ENCODE measurements around the gene METTL5.
A peak's percentile ranks its signal among the peaks of the same experiment; 100 is the strongest.
"Not testable (repeated sequence)": the region's sequence is repeated elsewhere in the genome, so short reads cannot be mapped to it uniquely, and the experiment has no call there.

Gene METTL5

DNA sequence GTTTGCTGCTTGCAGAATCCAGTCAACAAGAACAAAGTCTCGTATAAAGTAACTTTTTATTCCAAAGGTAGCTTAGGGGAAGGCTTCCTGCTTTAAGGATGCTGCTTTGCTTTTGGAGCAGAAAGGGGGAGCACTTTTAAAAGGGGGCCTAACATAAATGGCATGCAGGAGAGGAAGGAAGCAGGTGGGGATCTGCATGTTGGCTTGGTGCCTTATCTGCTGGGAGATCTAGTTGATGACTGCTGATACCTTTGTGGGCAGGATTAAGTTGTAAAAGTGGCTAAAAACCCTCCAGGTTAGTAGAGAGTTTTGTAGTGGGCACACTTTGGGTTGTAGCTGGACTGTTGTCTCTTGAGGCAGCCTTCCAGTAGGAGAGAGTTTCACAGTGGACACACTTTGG, 25.0 kb upstream of the METTL5 start:
- Histone ChIP-seq H3K4me3 (ENCODE audit: low read length) (no peak overlapping the region), H3K36me3 (ENCODE audit: insufficient read depth, low read length) (peaks cover 7% of the 10 kb centered on the region), H3K4me1 (ENCODE audit: insufficient read depth, low read length) (no peaks in the 10 kb centered on the region), H3K27me3 (ENCODE audit: insufficient read depth, low read length) (no peaks in the 10 kb centered on the region), H3K9me3 (ENCODE audit: low read length) (peaks cover 2% of the 10 kb centered on the region), H2AFZ (ENCODE audit: low read depth, low read length) (no peak overlapping the region)

DNA sequence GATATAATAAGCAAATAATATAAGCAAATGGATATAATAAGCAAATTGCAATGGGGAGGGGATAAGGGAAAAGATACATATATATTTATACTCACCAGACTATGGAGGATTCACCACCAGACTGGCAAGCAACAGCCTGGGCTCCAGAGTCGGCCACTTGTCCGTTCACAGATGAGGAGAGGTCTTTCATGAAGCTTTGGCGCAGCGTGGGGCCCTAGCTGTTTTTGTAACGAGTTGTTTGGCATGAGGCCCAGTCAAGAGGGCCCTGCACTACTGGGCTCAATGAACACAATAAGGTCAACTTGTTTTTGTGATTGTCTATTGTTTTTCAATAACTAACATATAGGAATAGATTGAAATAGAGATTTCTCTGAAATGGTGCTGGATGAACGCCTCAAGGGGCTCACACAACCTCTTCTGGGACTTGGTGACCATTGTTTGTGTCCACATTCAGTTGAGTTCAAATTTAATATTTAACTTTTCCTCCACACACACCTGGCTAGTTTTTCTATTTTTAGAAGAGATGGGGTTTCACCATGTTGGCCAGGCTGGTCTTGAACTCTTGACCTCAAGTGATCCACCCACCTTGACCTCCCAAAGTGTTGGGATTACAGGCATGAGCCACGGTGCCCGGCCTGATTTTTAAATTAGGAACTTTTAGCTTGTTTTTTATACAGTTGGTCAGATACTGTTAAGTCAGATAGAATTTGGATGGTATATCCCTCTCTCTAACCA, 24.4 kb upstream of the METTL5 start:
- not testable (repeated sequence) for H3K4me3 ChIP-seq (ENCODE audit: low read length); H3K9me3 ChIP-seq (ENCODE audit: low read length); H2AFZ ChIP-seq (ENCODE audit: low read depth, low read length); H3K27me3 ChIP-seq (ENCODE audit: insufficient read depth, low read length); H3K36me3 ChIP-seq (ENCODE audit: insufficient read depth, low read length); H3K4me1 ChIP-seq (ENCODE audit: insufficient read depth, low read length)

DNA sequence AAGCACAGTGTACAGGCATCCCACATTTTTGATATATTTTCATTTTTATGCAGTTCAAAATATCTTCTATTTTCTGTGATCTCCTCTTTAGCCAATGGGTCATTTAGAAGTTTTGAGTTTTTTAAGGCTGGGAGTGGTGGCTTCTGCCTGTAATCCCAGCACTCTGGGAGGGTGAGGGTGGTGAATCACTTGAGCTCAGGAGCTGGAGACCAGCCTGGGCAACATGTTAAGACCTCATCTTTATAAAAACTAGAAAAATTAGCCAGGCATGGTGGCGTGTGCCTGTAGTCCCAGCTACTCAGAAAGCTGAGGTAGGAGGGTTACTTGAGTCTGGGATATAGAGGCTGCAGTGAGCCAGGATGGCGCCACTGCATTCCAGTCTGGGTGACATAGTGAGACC, 20.3 kb upstream of the METTL5 start:
- H3K4me3 ChIP-seq (ENCODE audit: low read length), result no peak overlapping the region
- no peaks in the 10 kb centered on the region for H3K4me1 ChIP-seq (ENCODE audit: insufficient read depth, low read length)
- no peak overlapping the region for H2AFZ ChIP-seq (ENCODE audit: low read depth, low read length)
- peaks cover 5% of the 10 kb centered on the region for H3K9me3 ChIP-seq (ENCODE audit: low read length)
- peaks cover 7% of the 10 kb centered on the region for H3K36me3 ChIP-seq (ENCODE audit: insufficient read depth, low read length)
- no peaks in the 10 kb centered on the region for H3K27me3 ChIP-seq (ENCODE audit: insufficient read depth, low read length)

DNA sequence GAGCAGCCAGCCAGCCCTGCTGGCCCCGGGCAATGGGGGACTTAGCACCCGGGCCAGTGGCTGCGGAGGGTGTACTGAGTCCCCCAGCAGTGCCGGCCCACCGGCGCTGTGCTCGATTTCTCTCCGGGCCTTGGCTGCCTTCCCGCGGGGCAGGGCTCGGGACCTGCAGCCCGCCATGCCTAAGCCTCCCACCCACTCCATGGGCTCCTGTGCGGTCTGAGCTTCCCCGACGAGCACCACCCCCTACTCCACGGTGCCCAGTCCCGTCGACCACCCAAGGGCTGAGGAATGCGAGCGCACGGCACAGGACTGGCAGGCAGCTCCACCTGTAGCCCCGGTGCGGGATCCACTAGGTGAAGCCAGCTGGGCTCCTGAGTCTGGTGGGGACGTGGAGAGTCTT, 16.9 kb upstream of the METTL5 start:
- not testable (repeated sequence) for H3K36me3 ChIP-seq (ENCODE audit: insufficient read depth, low read length); H3K4me3 ChIP-seq (ENCODE audit: low read length); H2AFZ ChIP-seq (ENCODE audit: low read depth, low read length)

DNA sequence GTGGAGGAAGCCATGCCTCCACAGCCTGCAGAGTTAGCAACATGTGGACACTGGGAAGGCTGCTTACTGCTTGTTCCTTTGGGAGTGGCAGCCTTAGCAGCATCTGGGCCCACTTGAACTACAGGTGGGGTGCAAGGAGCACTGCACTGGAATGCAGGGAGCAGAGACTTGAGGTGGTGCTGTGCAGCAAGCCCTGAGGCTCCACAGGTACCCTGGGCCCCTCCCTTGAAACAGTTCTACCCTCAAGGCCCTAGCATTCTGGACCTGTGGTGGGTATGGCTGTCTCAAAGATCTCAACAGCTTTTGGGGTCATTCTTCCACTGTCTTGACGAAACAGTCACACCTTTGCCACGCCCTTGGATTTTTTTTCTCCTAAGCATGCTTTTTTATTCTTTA, 16.0 kb upstream of the METTL5 start:
- Histone ChIP-seq H3K9me3 (ENCODE audit: low read length) (peaks cover 3% of the 10 kb centered on the region), H3K4me3 (ENCODE audit: low read length) (no peak overlapping the region), H3K27me3 (ENCODE audit: insufficient read depth, low read length) (no peaks in the 10 kb centered on the region), H3K4me1 (ENCODE audit: insufficient read depth, low read length) (no peaks in the 10 kb centered on the region), H3K36me3 (ENCODE audit: insufficient read depth, low read length) (peaks cover 4% of the 10 kb centered on the region), H2AFZ (ENCODE audit: low read depth, low read length) (no peak overlapping the region)

More for the DNA sequence above, 16.9 kb upstream of the METTL5 start:
- H3K4me1 ChIP-seq (ENCODE audit: insufficient read depth, low read length); H3K9me3 ChIP-seq (ENCODE audit: low read length); H3K27me3 ChIP-seq (ENCODE audit: insufficient read depth, low read length): not testable (repeated sequence)

DNA sequence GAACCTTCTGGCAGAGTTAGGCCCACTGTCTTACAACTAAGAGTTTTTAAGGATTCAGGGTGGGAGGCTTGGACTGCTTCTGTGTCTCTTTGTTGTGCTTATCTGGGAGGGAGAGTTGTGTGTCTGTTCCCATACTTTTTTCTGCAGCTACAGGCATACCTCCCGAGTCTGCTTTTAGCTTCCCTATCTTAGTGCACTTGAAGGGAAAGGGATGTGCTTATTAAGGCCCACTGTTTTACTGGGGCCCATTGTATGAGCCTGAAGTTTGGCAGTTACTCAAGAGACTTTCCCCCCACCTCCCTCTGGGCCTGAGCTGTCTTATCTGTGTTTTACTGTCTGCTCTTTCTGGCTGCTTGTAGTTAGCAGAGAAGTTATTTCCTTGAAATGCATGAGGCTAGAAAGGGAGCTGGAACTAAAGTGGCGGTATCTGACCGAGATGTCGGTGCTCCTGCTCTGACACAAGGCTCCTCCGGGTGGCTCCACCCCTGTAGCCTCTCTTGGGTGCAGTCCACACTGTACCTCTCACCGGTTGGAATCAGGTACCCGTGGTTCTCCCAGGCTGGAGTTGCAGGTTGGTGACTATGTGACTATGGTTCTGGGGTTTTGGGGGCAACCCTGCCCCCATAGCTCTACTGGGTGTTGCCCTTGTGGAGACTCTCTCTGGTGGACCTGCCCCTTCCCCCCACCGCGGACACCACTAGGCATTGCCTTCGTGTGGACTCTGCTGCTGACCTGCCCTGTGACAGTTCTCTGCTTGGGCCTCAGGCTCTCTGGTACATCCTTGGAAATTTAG, 15.4 kb upstream of the METTL5 start:
- Histone ChIP-seq H2AFZ (ENCODE audit: low read depth, low read length) (no peak overlapping the region), H3K4me3 (ENCODE audit: low read length) (no peak overlapping the region), H3K27me3 (ENCODE audit: insufficient read depth, low read length) (no peaks in the 10 kb centered on the region), H3K9me3 (ENCODE audit: low read length) (peaks cover 3% of the 10 kb centered on the region), H3K36me3 (ENCODE audit: insufficient read depth, low read length) (peaks cover 4% of the 10 kb centered on the region), H3K4me1 (ENCODE audit: insufficient read depth, low read length) (no peaks in the 10 kb centered on the region)

DNA sequence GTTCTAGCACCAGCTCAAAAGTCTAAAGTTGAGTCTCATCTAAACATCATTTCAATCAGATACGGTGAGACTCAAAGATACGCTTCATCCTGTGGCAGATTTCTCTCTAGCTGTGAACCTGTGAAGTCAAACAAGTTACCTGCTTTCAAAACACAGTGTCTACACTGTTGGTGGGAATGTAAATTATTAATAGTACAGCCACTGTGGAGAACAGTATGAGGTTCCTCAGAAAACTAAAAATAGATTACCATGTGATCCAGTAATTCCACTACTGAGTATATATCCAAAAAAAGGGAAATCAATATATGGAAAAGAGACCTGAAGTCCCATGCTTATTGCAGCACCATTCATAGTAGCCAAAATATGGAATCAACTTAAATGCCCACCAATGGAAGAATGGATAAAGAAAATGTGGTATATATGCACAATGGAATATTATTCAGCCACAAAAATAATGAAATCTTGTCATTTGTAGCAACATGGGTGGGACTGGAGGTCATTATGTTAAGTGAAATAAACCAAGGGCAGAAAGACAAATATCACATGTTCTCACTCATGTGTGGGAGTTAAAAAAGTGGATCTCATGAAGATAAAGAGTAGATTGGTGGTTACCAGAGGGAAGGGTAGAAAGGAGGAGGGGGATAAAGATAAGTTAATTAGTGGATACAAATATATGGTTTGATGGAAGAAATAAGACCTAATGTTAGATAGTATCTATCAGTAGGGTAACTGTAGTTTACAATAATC, 14.2 kb upstream of the METTL5 start:
- H3K36me3 ChIP-seq (ENCODE audit: insufficient read depth, low read length), result peaks cover 2% of the 10 kb centered on the region
- no peak overlapping the region for H2AFZ ChIP-seq (ENCODE audit: low read depth, low read length)
- no peaks in the 10 kb centered on the region for H3K27me3 ChIP-seq (ENCODE audit: insufficient read depth, low read length)
- peaks cover 3% of the 10 kb centered on the region for H3K9me3 ChIP-seq (ENCODE audit: low read length)
- H3K4me3 ChIP-seq (ENCODE audit: low read length), result no peak overlapping the region
- H3K4me1 ChIP-seq (ENCODE audit: insufficient read depth, low read length), result no peaks in the 10 kb centered on the region

DNA sequence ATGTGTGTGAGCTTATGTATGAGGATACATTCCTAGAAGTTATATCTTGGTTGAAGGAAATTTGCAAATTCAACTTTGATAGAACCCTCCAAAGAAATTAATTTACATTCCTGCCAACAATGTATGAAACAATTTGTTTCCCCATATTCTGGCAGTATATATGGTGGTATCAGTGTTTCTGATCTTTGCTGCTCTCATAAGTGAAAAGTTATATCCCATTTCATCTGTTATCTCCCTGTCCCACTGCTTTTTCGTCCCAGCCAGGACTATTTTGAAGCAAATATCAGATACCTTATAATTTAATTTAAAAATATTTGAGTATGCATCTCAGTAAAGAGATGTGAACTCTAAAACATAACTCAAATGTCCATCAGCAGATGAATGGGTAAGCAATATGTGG, 9.7 kb upstream of the METTL5 start:
- no peaks in the 10 kb centered on the region for H3K27me3 ChIP-seq (ENCODE audit: insufficient read depth, low read length)
- H3K36me3 ChIP-seq (ENCODE audit: insufficient read depth, low read length), result peaks cover 9% of the 10 kb centered on the region
- no peak overlapping the region for H3K4me3 ChIP-seq (ENCODE audit: low read length)
- H3K4me1 ChIP-seq (ENCODE audit: insufficient read depth, low read length), result no peaks in the 10 kb centered on the region
- no peak overlapping the region for H2AFZ ChIP-seq (ENCODE audit: low read depth, low read length)
- H3K9me3 ChIP-seq (ENCODE audit: low read length), result no peaks in the 10 kb centered on the region

DNA sequence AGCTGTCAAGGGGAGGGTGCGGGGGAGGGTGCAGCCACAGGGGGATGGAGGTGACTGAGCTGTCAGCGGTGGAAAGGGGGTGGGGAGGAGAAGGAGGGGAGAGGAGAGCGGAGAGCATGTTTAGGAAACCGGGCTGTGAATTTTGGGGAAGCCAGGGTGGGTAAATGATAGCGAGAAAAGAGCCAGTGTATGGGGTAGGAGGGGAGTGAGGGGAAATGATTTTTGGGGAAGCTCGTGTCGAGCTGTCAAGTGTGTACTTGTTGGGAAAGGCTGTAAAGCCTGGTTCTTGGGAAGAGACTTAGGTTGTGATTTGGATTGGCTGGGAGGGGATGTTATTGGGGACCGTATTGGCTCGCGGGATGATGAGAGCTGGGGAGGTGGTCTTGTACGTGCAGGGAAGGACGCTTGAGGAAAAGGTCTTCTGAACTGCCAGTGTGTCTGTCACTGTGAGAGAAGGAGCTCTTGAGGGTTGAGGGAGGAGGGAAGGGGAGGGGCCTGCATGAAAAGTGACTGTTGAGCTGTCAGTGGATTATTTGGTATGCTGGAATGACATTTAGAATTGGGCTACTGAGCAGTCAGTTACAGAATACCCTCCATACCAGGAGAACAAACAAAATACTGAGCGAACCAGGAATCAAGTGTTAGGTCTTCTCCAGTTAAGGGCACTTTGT, 3.6 kb upstream of the METTL5 start:
- peaks cover 9% of the 10 kb centered on the region for H3K36me3 ChIP-seq (ENCODE audit: insufficient read depth, low read length)

DNA sequence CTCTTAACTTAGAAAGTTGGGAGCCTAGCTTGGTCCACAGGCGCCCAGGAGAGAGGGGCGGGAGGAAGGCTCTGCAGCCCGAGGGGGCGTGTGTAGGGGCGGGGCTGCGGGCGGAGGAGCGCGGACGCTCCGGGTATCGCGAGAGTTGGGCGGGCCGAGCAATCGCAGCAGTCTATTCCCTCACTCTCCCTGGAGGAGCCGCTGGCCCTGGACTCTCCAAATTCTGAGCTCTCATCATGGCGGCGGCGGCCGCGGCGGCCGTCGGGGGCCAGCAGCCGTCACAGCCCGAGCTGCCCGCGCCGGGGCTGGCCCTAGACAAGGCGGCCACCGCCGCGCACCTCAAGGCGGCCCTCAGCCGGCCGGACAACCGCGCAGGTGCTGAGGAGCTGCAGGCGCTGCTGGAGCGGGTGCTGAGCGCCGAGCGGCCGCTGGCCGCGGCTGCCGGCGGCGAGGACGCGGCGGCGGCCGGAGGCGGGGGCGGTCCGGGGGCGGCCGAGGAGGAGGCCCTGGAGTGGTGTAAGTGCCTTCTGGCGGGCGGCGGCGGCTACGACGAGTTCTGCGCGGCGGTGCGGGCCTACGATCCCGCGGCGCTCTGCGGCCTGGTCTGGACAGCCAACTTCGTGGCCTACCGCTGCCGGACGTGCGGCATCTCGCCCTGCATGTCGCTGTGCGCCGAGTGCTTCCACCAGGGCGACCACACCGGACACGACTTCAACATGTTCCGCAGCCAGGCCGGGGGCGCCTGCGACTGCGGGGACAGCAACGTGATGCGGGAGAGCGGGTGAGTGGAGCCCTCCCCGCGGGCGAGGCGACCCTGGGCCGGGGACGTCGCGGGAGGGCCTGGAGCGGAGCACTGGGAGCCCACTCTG, 2.8 kb upstream of the METTL5 start, which contains the start of gene UBR3:
TSS of gene UBR3 (plus strand) at position 183 of the 869 bp plus-strand sequence. CDS start at position 237, 54 bp downstream.
- Histone ChIP-seq H3K27me3 (ENCODE audit: insufficient read depth, low read length) (no peaks in the 10 kb centered on the region), H3K9me3 (ENCODE audit: low read length) (no peaks in the 10 kb centered on the region), H3K36me3 (ENCODE audit: insufficient read depth, low read length) (peaks cover 9% of the 10 kb centered on the region), H3K4me1 (ENCODE audit: insufficient read depth, low read length) (peaks cover 18% of the 10 kb centered on the region), H3K4me3 (ENCODE audit: low read length) (peak within 1 kb of the TSS; percentile 92), H2AFZ (ENCODE audit: low read depth, low read length) (peak within 1 kb of the TSS; percentile 78)

More for the DNA sequence above, 3.6 kb upstream of the METTL5 start:
- H3K4me1 ChIP-seq (ENCODE audit: insufficient read depth, low read length), result peaks cover 14% of the 10 kb centered on the region
- H2AFZ ChIP-seq (ENCODE audit: low read depth, low read length), result peak overlapping the region; percentile 32
- no peaks in the 10 kb centered on the region for H3K27me3 ChIP-seq (ENCODE audit: insufficient read depth, low read length)
- H3K4me3 ChIP-seq (ENCODE audit: low read length), result peak overlapping the region; percentile 92
- H3K9me3 ChIP-seq (ENCODE audit: low read length), result no peaks in the 10 kb centered on the region

DNA sequence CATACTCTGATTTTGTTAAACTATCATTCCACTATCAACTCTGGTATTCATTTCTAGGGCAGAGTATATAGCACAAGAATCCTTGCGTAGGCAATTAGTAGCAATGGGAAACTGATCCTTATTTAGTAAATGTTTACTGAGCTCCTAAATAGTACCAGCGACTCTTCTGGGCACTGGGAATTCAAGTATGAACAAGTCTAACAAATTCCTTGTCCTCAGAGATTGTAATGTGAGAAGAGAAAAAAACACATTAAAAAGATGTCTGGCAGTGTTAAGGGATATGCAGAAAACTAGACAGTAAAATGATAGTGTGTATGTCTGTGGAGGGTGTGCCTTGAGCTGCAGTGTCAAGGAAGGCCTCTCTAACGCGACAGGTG, 721 bp downstream of the METTL5 start:
- H3K9me3 ChIP-seq (ENCODE audit: low read length), result no peaks in the 10 kb centered on the region
- no peaks in the 10 kb centered on the region for H3K27me3 ChIP-seq (ENCODE audit: insufficient read depth, low read length)
- peak overlapping the region; percentile 91 for H3K4me3 ChIP-seq (ENCODE audit: low read length)
- H3K4me1 ChIP-seq (ENCODE audit: insufficient read depth, low read length), result peaks cover 16% of the 10 kb centered on the region
- H2AFZ ChIP-seq (ENCODE audit: low read depth, low read length), result peak overlapping the region; percentile 95
- peaks cover 13% of the 10 kb centered on the region for H3K36me3 ChIP-seq (ENCODE audit: insufficient read depth, low read length)

DNA sequence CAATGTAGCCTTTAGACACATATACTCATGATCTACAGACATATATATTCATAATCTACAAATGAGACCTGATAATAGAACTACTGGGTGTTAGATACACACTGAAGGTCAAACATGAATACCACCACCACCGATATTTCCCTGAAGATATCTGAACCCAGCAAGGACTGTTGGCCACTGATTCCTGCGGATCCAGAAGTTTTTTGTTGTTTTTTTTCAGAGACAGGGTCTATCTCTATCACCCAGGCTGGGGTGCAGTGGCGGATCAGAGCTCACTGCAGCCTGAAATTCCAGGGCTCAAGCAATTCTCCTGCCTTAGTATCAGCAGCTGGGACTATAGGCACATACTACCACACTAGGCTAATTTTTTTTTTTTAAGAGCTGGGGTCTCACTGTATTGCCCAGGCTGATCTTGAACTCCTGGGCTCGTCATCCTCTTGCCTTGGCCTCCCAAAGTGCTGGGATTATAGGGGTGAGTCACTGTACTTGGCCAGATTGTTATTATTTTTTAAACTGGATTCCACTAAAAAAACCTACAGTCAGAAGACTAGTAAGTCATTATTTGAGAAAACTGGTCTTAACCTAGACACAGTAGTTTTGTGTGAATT, 1.8 kb downstream of the METTL5 start:
- H2AFZ ChIP-seq (ENCODE audit: low read depth, low read length), result no peak overlapping the region
- peaks cover 11% of the 10 kb centered on the region for H3K4me1 ChIP-seq (ENCODE audit: insufficient read depth, low read length)
- no peak overlapping the region for H3K4me3 ChIP-seq (ENCODE audit: low read length)
- peaks cover 24% of the 10 kb centered on the region for H3K36me3 ChIP-seq (ENCODE audit: insufficient read depth, low read length)
- H3K9me3 ChIP-seq (ENCODE audit: low read length), result peaks cover under 1% of the 10 kb centered on the region
- no peaks in the 10 kb centered on the region for H3K27me3 ChIP-seq (ENCODE audit: insufficient read depth, low read length)
